ENCODE data around the gene GUK1.
A peak's percentile ranks its signal among the peaks of the same experiment; 100 is the strongest.

The GUK1 gene, protein sequence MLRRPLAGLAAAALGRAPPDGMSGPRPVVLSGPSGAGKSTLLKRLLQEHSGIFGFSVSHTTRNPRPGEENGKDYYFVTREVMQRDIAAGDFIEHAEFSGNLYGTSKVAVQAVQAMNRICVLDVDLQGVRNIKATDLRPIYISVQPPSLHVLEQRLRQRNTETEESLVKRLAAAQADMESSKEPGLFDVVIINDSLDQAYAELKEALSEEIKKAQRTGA

DNA sequence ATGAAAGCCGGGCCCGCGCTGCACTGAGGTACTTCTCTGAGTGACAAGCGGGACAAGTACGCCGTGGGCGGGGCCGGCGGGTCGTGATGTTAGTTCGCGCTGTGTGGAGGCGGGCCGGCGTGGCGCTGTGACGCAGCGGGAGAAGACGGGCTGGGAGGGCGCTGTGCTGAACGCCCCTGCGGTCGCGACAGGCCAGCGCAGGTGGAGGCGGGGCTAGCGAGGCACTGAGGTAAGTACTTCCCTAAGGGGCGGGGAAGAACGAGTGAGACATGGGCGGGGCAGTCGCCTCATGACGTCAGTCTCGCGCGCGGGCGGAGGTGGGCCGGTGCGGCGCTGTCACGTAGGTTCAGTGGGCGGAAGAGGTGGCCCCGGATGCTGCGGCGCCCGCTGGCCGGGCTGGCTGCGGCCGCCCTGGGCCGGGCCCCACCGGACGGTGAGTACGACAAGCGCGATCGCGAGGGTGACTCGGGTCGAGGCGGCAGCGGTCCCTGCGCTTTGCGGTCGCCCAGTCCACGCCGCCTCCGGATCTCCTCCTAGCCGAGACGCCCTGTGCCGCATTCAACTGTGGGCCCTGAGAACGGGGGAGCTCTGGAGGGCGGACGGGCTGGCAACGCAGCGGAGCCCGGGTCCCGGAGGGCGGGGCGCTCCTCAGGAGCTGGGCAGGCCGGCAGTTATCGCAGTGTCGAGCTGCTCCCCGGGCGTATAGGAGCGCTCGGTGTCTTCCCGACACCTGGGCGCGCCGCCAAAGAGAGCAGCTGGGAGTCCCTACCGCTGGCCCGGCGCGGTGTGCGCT, at the start of gene GUK1:
TSS of gene GUK1 (plus strand) at position 349 of the 793 bp plus-strand sequence. CDS start at position 373, 24 bp downstream.
- peak; percentile 94 for DNase-seq (ENCODE audit: low read depth, low spot score)

DNA sequence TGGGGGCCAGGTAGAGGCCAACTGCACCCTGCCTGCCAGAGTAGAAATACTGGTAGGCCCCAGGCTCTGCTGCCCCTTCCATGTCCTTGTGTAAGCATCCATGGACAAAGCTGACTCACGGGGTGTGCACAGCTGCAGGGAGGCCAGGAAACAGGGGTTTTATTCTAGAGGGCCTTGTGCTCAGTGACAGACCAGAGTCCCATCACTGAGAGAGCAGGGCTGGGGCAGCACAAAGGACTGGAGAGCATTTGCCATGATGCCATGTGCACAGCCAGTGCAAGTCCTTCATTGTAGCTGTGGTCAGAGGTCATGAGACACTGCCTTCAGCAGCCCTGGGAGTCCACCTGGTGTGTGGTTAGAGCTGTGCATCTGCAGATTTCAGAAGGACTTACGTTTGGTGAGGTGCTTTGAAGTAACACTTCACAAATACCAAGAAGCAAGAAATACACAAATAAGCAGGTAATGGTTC, 49.4 kb upstream of the GUK1 start:
- DNase-seq (ENCODE audit: low read depth, low spot score), result no peak

DNA sequence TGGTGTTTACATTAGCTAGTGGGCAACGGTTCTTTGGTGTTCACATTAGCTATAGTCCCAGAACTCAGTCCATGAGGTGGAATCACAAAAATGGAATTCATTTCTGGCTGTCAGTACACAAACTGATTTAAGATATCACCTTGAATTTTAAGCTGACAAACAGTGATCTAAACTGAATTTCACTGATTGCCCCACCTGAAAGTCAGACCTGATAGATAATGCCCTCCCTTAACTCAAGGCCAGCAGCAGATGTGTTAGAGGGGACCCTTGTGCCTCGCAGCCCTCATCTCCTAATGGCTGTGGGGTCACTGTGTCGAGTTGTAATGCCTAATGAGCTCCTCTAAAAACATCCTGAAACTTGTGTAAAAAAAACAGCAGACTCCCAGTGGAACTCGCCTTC, 49.0 kb upstream of the GUK1 start:
- DNase-seq (ENCODE audit: low read depth, low spot score), result no peak

DNA sequence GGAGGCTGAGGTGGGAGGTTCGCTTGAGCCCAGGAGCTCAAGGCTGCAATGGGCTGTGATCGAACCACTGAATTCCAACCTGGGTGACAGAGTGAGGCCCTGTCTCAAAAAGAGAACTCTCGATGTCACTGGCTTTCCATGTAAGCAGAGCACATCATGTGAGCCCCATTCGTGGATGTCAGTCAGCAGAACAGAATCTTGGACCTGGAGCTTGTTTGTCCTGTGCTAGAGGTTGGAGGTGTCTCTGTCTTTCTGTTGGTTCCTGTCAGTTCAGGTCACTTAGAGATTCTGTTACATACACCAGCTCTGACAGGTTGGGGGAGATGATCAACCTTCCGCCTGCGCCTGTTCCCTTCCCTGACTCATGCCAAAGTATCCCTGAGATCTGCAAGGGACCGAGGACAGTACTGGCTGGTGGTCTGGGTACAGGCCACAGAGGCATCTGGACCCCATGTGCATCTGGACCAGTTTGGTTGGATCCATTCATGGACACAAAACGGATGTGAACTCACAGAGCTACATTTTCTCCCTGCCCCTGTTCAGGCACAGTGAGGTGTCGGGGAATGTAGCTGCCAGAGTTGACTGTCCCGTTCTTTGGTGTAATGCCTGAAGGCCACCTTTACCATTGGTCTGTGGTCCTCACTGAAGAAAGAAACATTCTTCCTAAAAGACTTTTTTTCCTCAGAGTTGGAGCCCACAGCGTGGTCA, 47.6 kb upstream of the GUK1 start:
- DNase-seq (ENCODE audit: low read depth, low spot score), result no peak

DNA sequence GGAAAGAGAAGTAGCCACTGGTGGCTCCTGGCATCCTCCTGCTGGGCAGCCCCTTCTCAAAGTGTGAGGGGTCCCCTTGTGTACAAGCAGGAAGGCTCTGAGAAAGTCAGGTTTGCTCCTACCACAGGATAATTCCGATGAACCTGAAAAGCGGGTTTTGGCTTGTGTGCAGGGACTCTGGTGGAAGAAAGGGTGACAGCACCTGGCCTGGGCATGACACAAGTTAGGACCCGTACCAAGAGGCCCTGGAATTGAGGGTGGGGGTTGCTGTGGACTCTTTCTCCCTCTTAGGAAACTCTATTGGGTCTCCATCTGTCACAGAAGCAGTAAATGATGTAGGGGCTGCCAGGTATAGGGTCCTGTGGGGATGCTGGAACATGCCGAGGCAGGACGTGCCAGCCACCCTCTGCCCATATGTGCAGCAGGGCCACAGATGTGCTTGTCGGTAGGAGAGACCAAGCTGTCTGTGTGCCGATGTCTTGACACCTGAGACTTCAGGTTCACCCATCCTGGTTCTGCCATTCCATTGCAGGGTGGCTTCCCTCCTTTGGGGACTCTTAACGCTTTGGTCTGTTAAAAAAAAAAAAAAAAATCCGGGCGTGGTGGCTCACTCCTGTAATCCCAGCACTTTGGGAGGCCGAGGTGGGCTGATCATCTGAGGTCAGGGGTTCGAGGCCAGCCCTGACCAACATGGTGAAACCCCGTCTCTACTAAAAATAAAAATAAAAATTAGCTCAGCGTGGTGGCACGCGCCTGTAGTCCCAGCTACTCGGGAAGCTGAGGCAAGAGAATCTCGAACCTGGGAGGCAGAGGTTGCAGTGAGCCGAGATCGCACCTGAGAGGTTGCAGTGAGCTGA, 46.8 kb upstream of the GUK1 start:
- no peak for DNase-seq (ENCODE audit: low read depth, low spot score)

DNA sequence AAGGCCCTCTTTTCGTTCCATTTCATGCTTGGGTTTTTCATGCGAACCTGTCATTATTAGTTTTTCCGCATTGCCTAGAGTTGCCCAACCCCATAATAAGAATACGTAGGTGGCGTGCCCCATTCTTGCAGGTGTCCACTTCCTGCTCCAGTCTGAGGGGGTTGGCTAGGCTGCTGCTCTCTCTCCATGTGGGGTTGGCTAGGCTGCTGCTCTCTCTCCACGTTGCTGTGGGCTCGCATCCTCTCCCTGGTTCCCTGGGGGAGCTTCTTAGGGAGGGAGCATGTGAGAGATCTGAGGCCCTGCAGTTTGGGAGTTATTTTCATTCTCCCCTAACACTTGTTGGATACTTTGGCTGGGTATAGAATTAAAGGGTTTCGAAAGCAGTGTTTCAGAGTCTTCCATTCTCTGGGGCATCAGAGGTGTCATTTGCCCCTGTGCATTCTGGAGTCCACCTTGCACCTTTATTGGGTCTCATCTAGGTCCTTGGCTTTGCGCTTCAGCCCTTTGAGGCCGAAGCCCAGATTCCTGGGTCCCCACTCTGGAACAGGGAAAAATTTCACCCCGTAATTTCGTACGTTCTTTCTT, 45.6 kb upstream of the GUK1 start:
- no peak for DNase-seq (ENCODE audit: low read depth, low spot score)

DNA sequence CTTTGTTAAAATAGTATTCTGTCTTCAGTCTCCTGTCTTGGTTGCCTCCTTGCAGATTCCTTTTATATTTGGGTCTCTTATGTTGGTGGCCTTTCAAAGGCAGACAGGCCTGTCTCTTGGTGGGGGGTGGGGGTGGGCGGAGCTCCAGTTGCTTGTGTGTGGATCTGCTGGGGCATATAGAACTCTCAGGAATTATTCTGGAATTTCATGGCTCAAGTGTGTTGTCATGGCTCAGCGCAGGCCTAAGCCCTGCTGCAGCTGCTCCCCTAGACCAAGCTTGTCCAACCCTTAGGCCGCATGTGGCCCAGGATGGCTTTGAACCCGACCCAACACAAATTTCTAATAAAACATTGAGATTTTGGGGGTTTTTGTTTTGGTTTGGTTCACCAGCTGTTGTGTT, 44.9 kb upstream of the GUK1 start:
- DNase-seq (ENCODE audit: low read depth, low spot score), result no peak

DNA sequence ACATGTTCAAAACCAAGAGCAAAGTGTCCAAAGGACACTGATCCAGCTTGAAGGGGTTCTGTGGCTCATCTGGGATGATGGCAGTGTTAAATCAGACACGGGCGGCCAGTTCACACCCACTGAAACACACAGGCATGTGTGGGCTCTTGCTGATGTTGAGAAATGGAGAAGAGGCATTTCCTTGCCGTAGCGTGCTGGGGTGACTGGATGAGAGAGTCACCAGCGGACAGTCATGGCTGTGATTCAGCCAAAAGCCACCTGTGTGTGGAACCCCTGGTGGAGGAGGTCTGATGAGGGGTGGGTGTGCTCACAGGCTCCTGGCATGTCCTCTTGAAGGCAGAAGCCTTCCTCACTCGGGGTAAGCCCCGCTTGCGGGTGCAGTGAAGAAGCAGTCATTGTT, 44.1 kb upstream of the GUK1 start:
- no peak for DNase-seq (ENCODE audit: low read depth, low spot score)

DNA sequence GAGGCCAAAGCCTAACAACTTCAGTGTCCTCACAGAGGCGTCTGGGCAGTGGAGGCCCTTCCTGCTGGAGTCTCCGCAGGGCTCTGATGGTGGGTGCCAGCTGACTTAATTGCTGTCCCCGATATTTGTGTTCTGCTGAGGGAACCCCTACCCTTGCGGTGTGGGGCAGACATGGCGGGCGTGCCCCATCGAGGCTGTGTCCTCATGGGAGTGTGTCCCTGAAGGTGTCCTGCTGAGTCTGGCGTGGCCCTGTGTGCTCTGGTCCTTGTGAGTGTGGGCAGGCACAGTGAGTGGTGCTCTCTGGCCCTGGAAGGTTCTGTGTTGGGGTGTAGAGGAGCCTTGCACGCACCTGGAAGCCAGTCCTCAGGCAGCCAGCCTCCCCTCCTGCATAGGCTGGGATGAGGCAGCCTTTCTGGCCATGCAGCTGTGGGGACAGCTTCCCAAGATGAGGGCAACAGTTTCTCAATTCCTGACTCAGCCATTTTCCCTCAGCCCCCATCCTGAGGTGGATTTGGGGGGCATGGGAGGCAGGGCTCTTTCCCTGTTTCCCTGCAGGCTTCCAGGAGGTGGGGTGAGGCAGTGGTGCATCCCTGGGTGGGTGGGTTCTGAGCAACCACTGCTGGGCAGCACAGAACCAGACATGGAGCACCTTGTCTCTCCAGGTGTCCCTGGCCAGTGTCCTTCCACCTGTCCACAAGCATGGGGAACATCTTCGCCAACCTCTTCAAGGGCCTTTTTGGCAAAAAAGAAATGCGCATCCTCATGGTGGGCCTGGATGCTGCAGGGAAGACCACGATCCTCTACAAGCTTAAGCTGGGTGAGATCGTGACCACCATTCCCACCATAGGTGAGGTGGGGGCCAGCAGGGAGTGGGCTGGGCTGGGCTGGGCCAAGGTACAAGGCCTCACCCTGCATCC, 43.4 kb upstream of the GUK1 start:
- no peak for DNase-seq (ENCODE audit: low read depth, low spot score)

DNA sequence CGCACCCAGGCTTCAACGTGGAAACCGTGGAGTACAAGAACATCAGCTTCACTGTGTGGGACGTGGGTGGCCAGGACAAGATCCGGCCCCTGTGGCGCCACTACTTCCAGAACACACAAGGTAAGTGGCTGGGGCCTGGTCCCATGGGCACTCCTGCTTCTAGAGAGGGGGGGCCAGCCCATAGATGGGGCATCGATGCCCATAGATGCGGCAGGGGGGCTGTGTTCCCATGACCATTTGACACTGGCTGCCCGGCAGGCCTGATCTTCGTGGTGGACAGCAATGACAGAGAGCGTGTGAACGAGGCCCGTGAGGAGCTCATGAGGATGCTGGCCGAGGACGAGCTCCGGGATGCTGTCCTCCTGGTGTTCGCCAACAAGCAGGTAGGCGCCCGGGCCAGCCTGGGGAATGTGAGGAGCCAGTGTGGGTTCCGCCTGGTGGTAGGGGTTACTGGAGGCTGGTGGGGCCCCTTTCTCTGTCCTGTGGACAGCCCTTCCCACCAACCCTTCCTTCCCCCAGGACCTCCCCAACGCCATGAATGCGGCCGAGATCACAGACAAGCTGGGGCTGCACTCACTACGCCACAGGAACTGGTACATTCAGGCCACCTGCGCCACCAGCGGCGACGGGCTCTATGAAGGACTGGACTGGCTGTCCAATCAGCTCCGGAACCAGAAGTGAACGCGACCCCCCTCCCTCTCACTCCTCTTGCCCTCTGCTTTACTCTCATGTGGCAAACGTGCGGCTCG, 42.6 kb upstream of the GUK1 start:
- DNase-seq (ENCODE audit: low read depth, low spot score), result no peak

DNA sequence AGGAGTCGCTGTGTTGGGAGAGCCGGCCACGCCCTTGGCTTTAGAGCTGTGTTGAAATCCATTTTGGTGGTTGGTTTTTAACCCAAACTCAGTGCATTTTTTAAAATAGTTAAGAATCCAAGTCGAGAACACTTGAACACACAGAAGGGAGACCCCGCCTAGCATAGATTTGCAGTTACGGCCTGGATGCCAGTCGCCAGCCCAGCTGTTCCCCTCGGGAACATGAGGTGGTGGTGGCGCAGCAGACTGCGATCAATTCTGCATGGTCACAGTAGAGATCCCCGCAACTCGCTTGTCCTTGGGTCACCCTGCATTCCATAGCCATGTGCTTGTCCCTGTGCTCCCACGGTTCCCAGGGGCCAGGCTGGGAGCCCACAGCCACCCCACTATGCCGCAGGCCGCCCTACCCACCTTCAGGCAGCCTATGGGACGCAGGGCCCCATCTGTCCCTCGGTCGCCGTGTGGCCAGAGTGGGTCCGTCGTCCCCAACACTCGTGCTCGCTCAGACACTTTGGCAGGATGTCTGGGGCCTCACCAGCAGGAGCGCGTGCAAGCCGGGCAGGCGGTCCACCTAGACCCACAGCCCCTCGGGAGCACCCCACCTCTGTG, 41.7 kb upstream of the GUK1 start:
- no peak for DNase-seq (ENCODE audit: low read depth, low spot score)

DNA sequence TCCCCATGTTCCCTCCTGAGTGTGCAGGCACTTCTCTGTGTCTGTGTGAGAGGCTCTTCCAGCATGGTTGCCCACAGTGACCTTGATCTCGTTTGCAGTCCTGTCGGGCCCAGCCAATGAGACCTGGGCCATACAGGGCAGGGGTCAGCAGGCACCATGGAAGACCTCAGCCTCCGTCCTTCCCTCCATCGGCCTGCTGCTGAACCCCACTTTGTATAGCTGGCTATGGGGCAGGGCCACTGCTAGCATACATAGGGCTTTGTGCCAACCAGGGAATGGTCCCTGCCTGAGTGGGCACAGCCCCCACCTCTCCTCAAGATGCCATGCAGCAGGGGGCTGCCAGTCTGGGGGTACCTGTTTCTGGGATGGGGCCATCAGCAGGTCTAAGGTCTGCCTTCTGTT, 40.7 kb upstream of the GUK1 start:
- no peak for DNase-seq (ENCODE audit: low read depth, low spot score)

DNA sequence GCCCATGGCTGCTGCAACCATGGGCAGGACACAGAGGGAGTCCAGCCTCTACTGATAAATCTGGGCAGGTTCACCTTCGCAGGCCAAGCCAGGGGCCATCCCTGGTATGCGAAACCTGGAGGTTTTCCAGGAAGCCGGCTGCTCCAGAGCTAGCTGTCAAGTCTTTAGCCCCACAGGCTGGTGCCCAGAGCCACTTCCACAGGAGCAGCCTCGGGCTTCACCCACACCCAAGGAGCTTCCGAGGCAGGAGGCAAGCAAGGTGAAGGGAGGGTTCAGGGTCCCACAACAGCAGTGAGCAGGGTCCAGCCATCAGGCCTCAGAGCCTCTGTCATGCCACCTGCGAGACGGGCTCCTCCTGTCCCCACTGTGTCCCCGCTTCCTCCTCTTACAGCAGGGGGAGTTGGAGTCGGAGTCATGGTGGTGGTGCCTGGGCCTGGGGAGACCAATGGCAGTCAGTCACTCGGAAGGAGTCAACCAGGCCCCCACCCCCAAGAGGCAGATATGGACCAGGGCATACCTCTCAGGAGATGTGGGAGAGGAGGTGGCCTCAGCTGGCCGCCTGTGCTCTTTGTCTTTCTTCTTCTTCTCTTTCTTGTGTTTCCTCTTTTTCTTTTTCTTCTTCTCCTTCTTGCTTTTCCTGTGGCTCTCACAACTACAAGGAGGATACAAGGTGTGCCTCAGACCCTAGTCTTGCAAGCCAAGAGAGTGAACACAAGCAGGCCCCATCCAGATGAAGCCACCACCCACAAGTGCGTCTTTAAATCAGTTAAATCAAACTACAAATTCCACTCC, 39.1 kb upstream of the GUK1 start:
- no peak for DNase-seq (ENCODE audit: low read depth, low spot score)

DNA sequence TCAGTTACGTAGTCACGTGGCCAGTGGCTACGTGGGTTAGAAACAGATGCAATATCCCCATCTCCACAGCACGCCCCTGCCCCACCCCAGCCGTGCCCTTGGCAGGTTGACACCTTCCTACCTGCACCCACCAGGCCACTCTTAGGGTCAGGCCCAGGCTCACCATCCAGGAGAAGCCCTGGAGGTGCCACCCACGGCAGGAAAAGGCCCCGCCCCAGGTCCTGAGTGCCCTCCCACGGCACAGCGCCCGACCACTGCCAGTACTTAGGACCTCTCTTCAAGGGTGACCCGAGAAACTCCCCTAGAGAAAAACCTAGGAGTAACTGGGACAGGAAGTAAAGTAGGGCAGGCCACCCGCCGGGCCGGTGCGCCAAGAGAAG, 38.5 kb upstream of the GUK1 start:
- DNase-seq (ENCODE audit: low read depth, low spot score), result no peak

DNA sequence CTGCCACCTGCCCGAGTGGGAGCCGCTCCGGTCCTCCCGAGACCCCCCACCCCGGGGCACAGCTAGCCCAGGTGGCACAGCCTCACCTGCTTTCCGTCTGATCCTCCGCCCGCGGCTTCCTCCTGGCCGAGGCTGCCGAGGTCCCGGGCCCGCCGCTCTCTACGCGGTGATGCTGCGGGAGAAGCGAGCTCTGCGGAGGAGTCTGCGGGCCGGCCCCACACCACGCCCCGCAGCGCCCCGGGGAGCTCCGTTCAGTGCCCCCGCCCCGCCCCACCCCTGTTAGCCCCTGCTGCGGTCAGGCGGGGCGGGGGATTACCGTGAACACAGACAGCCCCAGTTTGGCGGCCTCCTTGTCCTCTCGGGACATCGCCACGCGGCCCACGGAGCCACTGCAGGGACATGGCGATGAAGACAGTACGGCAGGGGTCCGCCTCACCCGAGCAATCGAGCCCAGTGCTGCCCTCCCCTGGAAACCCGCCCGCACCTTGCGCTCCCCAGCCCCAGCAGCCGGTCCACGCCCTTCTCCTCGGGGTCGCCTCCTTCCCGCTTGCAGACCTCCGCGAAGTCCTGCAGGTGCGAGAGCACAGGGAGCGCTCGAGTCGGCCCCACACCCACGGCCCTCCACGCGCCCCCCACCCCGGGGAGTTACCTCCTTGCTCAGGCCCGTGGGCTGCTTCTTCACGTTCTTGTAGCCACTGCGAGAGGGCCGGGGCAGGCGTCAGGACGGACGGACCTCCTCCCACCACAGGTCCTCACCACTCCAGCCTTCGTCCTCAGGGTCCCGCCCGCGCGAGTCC, 37.9 kb upstream of the GUK1 start:
- DNase-seq (ENCODE audit: low read depth, low spot score), result no peak

DNA sequence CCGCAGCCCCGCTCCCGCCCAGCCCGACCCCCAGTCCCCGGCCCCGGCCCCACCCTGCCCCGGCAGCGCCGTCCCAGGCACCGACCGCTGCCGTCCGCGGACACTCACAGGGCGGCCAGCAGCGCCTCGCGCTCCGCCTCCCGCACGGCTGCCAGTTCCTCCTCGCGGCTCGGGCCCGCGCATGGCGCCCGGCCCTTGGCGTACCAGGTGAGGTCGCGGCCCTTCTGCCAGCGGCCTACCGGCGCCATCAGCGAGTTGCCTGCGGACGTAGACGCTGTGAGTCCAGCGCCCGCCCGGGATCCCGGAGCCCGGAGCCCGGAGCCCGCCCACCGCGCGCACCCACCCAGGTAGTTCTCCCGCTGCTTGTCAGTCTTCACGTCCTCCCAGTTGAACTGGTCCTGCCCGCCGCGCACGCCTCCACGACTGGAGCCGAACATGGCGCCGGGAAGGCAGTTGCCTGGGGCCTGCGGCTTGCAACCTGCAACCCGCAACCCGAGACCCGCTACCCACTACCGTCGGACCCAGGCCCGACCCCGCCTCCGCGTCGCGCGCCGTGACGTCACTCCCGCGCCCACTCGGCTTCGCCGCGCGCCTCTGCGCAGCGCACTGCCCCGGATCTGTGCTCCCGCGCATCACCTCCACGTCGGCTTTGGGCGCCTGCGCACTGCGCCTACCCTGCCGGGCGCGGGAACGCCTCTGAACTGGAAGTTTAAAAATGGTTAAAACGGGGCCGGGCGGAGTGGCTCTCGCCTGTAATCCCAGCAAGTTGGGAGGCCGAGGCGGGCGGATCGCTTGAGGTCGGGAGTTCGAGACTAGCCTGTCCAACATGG, 37.1 kb upstream of the GUK1 start, which contains the start of gene C1orf35:
TSS of gene C1orf35 (minus strand) at position 535 of the 830 bp plus-strand sequence. CDS start at position 437, 98 bp downstream.
- DNase-seq (ENCODE audit: low read depth, low spot score), result peak; percentile 85
